ENCODE data around the gene SNX13.

The SNX13 gene

DNA sequence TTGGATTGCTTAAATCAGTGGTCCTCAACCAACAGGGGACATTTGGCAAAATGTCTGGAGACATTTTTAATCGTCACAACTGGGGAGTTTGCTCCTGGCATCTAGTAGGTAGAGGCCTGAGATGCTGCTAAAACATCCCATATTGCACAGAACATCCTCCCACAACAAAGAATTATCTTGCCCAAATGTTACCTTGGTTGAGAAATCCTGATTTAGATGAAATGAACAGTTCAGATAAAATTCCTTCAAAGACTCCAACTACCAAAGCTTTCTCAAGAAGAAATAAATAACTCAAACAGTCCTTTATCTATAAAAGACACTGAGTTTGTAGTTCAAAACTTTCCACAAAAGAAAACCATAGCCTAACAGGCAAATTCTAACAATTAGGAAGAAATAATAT, 160.9 kb downstream of the SNX13 start:
- no peak overlapping the region for H3K4me3 ChIP-seq (ENCODE audit: low read depth, low read length)
- TF ChIP-seq, protein P1, sequence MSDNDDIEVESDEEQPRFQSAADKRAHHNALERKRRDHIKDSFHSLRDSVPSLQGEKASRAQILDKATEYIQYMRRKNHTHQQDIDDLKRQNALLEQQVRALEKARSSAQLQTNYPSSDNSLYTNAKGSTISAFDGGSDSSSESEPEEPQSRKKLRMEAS (IDR thresholded peaks at IDR 0.05; ENCODE audit: low read depth, low read length), result no peak
- TF ChIP-seq MYC (IDR thresholded peaks at IDR 0.05; ENCODE audit: low read depth, low read length) (no peak), POLR2A (IDR thresholded peaks at IDR 0.05; ENCODE audit: extremely low read depth, insufficient read length) (no peak)
- TF ChIP-seq, protein P2, sequence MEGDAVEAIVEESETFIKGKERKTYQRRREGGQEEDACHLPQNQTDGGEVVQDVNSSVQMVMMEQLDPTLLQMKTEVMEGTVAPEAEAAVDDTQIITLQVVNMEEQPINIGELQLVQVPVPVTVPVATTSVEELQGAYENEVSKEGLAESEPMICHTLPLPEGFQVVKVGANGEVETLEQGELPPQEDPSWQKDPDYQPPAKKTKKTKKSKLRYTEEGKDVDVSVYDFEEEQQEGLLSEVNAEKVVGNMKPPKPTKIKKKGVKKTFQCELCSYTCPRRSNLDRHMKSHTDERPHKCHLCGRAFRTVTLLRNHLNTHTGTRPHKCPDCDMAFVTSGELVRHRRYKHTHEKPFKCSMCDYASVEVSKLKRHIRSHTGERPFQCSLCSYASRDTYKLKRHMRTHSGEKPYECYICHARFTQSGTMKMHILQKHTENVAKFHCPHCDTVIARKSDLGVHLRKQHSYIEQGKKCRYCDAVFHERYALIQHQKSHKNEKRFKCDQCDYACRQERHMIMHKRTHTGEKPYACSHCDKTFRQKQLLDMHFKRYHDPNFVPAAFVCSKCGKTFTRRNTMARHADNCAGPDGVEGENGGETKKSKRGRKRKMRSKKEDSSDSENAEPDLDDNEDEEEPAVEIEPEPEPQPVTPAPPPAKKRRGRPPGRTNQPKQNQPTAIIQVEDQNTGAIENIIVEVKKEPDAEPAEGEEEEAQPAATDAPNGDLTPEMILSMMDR (IDR thresholded peaks at IDR 0.05; ENCODE audit: low read depth, low read length), result no peak
- no peak for DNase-seq (ENCODE audit: low read depth)

DNA sequence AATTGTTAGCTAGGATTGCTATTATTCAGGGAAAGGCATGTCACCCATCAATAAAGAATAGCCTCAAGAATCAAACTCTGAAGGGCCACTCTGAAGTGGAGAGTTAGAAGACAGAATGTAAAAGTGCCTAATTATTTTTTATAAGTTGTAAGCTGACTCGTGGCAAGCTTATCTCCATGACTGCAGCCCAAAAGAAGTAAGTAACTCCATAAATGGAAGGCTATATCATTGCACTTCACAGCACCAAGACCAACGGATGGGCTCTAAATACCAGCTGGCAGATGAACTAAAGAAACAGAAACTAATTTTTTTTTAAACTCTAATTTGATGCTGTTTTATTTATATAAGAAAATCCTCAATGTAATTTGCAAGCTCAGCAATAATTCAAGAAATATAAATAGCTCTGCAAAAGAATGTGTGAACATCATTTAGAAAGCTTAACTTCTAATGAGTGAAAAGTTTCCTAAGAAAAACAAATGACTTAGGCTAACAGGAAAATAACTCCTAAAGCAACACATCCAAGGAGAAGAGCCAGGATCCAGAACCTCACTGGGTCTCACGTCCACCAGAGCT, 165.5 kb downstream of the SNX13 start:
- H3K4me3 ChIP-seq (ENCODE audit: low read depth, low read length), result no peak overlapping the region
- TF ChIP-seq MYC (IDR thresholded peaks at IDR 0.05; ENCODE audit: low read depth, low read length), result no peak
- no peak for DNase-seq (ENCODE audit: low read depth)

DNA sequence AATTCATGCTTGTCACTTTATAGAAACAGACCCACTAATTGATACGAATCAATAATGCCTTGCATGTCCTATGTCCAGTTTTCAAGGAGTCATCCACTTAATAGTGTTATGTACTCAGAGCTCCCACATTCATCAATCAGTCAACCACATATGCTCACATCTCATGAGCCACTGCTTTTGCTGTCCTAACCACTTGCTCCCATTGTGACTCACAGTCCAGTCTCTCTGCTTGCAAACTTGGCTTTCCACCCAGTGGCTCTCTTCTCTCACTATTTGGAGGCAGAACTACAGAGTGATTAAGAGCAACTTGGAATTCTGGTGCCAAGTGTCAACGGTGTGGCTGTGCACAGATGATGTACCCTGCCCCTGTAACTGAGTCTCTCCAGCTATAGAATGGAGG, 166.0 kb downstream of the SNX13 start:
- H3K4me3 ChIP-seq (ENCODE audit: low read depth, low read length), result no peak overlapping the region
- TF ChIP-seq MYC (IDR thresholded peaks at IDR 0.05; ENCODE audit: low read depth, low read length), result no peak
- no peak for TF ChIP-seq POLR2A (IDR thresholded peaks at IDR 0.05; ENCODE audit: extremely low read depth, insufficient read length)
- TF ChIP-seq, protein P1 (IDR thresholded peaks at IDR 0.05; ENCODE audit: low read depth, low read length), result no peak
- TF ChIP-seq, protein P2 (IDR thresholded peaks at IDR 0.05; ENCODE audit: low read depth, low read length), result no peak
- DNase-seq (ENCODE audit: low read depth), result peak; percentile 31

DNA sequence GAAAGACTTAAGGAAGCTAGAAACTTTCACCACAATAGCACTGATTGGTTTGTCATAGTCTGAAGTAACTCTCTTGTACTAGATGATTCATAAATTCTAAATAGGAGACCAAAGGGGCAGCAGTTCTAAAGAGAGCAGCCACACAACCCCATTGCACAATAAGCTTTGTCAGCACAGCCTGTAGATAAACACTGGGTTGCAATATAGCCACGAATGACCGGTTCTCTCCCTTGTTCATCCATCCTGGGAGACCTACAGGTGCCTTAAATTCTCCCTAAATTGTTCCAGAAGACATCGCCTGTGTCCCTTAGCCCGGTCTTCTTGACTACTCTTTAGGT, 167.0 kb downstream of the SNX13 start:
- H3K4me3 ChIP-seq (ENCODE audit: low read depth, low read length), result no peak overlapping the region
- DNase-seq (ENCODE audit: low read depth), result peak; percentile 94
- TF ChIP-seq MYC (IDR thresholded peaks at IDR 0.05; ENCODE audit: low read depth, low read length), result peak; percentile 8; the same call in 1 of the 2 replicates
- TF ChIP-seq, protein P2 (IDR thresholded peaks at IDR 0.05; ENCODE audit: low read depth, low read length), result no peak
- no peak for TF ChIP-seq POLR2A (IDR thresholded peaks at IDR 0.05; ENCODE audit: extremely low read depth, insufficient read length)
- TF ChIP-seq, protein P1 (IDR thresholded peaks at IDR 0.05; ENCODE audit: low read depth, low read length), result no peak

DNA sequence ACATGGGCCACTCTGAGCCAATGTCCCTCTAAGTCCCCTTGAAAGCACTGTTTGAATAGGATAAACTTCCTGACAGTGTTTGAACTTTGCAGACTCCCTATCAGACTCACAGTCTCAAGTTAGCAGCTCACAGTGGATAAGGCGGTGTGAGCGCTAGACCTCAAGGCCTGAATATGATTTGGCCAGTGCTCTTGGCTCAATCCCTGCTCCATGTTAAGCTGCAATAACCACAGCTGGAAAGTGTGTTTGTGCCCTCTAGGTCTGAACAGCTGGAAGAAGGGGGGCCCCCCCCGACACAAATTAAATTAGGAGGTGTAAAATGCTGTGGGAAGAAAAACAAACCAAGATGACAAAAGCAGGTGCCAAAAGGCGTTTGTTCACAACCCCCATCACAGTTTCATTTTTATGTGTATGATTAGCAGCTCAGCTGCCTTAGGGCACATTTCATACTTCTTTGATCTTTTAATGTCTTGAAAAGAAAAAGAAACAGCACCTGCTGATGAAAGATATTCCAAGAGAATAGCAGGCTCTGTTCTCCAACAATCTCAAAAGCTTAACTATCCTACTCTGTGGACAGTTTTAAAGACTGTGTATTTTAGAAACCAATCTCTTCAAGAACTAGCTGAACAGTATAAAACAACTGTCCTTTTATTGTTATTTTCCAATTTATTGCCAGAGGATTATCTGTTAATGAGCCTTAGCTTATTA, 167.6 kb downstream of the SNX13 start:
- TF ChIP-seq, protein P2 (IDR thresholded peaks at IDR 0.05; ENCODE audit: low read depth, low read length), result no peak
- TF ChIP-seq, protein P1 (IDR thresholded peaks at IDR 0.05; ENCODE audit: low read depth, low read length), result no peak
- TF ChIP-seq MYC (IDR thresholded peaks at IDR 0.05; ENCODE audit: low read depth, low read length) (no peak), POLR2A (IDR thresholded peaks at IDR 0.05; ENCODE audit: extremely low read depth, insufficient read length) (no peak)
- DNase-seq (ENCODE audit: low read depth), result no peak
- H3K4me3 ChIP-seq (ENCODE audit: low read depth, low read length), result no peak overlapping the region

DNA sequence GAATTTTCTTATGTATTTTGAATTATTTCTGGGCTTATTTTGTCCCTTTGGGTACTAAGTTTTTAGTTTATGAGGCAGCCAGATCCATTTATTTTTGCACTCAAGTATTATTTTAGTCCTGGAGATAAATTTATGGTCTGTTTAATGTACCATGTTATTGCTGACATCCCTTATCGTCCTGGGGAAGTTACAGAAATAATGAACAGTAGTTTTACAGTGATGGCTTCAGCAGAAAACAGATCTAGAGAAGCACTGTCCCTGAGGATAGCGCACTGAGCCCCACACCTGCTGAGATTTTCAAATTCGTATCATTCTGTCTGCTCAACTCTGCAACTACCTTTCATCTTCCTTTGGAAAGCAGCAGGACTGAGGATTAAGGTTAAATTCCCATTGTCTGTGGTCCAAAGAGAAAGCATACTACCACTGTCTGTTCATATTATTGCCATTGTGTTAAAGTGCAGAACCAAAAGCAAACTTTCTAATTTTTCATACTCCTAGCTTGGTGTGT, 168.3 kb downstream of the SNX13 start:
- TF ChIP-seq, protein P1 (IDR thresholded peaks at IDR 0.05; ENCODE audit: low read depth, low read length), result no peak
- TF ChIP-seq POLR2A (IDR thresholded peaks at IDR 0.05; ENCODE audit: extremely low read depth, insufficient read length) (no peak), MYC (IDR thresholded peaks at IDR 0.05; ENCODE audit: low read depth, low read length) (no peak)
- TF ChIP-seq, protein P2 (IDR thresholded peaks at IDR 0.05; ENCODE audit: low read depth, low read length), result no peak
- no peak overlapping the region for H3K4me3 ChIP-seq (ENCODE audit: low read depth, low read length)

More for the DNA sequence above, 168.3 kb downstream of the SNX13 start:
- DNase-seq (ENCODE audit: low read depth), result no peak
